Stimulated activated naive CD8-positive, alpha-beta T cell treated with anti-CD3 and anti-CD28 coated beads, Interleukin-15, Interleukin-2, amounts not matched to agents 100 ng/mL and 50 ng/mL, for 24 hours (primary cell): Measurements from ENCODE around the gene SOX13.

Experiments used
- H3K27ac Mint-ChIP-seq: one replicate; pipeline ENCODE4 v1.8.0; 2021; ENCODE audit warnings: mild to moderate bottlenecking, mixed read lengths
- H3K27me3 Mint-ChIP-seq: one replicate; pipeline ENCODE4 v1.8.0; 2021; ENCODE audit warnings: mixed read lengths
- H3K36me3 Mint-ChIP-seq: one replicate; pipeline ENCODE4 v1.8.0; 2021; ENCODE audit warnings: low read depth, mixed read lengths
- H3K4me1 Mint-ChIP-seq: one replicate; pipeline ENCODE4 v1.8.0; 2021; ENCODE audit warnings: low read depth, mixed read lengths
- H3K4me3 Mint-ChIP-seq: one replicate; pipeline ENCODE4 v1.8.0; 2021; ENCODE audit warnings: mild to moderate bottlenecking, mixed read lengths
- H3K9me3 Mint-ChIP-seq: one replicate; pipeline ENCODE4 v1.8.0; 2021; ENCODE audit warnings: mixed read lengths

SOX13 gene

GRCh38 chr1:204075139-204075521 lies 2.2 kb downstream of the SOX13 start:
- Mint-ChIP-seq H3K36me3 (no peaks in the 10 kb centered on the region), H3K27me3 (peaks cover 67% of the 10 kb centered on the region), H3K4me3 (peak overlapping the region; percentile 78), H3K4me1 (peaks cover 27% of the 10 kb centered on the region), H3K27ac (no peak overlapping the region), H3K9me3 (no peaks in the 10 kb centered on the region)

DNA sequence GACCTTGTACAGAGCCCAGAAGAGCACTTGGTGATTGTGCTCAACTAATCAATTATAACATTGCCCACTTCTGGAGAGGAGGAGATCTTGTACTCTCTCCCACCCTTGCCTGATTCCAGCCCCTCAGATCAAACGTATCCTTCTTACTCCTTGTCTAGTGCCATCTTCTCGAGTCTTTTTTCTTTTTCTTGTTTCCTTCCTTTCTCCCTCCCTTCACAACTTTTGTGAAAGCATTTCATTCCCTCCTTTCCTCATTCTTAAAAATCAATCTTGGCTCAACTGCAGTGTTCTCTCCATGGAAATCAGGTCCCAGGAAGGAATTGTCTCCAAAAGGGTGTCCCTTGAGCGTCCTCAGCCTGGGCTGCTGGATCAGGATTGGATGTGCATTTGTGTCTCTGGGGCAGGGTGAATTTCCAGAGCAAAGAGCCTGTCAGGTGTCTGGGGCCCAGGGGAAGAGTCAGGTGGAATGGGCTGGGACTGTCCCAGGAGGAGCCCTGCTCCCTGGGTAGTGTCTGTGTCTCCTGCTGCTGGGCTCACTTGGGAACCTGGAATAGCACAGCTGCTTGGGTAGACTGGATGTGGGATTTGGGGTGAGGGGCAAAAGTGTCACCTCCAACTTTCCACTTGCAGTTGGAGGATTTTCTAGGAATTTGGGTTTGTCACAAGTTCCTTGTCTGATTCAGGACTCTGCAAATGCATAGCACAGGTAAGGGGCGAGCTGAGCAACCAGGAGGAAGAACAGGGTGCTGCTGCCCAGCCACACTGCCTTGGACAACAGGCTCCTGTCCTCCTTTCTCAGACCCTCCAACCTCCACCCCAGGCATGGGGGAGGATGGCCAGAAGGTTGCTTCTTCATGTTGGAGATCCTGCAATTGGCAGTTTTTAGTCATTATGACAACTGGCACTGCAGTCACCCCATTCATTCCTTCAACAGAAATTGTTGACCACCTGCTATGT lies 3.3 kb downstream of the SOX13 start:
- Mint-ChIP-seq H3K27me3 (peaks cover 65% of the 10 kb centered on the region), H3K36me3 (no peaks in the 10 kb centered on the region), H3K4me3 (no peak overlapping the region), H3K9me3 (no peaks in the 10 kb centered on the region), H3K4me1 (peaks cover 27% of the 10 kb centered on the region), H3K27ac (peak overlapping the region; percentile 17)

DNA sequence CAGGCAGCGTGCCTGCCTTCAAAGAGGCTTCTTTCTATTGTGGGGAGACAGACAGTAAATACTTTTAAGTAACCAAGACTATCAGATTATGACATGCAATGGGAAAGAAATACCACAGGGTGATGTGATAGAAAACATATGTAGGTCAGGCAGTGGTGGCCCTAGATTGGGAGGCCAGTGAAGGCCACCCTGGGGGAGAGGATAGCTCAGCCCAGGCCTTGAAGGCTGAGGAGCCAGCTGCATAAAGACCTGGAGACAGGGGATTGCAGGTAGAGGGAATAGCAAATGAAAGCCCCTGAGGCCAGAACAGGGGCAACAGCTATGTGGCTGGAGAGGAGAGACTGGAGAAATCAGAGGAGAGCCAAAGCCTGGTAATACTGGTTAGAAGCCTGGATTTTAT lies 4.0 kb downstream of the SOX13 start:
- Mint-ChIP-seq H3K4me1 (peaks cover 27% of the 10 kb centered on the region), H3K27ac (no peak overlapping the region), H3K9me3 (no peaks in the 10 kb centered on the region), H3K27me3 (peaks cover 60% of the 10 kb centered on the region), H3K4me3 (no peak overlapping the region), H3K36me3 (no peaks in the 10 kb centered on the region)

DNA sequence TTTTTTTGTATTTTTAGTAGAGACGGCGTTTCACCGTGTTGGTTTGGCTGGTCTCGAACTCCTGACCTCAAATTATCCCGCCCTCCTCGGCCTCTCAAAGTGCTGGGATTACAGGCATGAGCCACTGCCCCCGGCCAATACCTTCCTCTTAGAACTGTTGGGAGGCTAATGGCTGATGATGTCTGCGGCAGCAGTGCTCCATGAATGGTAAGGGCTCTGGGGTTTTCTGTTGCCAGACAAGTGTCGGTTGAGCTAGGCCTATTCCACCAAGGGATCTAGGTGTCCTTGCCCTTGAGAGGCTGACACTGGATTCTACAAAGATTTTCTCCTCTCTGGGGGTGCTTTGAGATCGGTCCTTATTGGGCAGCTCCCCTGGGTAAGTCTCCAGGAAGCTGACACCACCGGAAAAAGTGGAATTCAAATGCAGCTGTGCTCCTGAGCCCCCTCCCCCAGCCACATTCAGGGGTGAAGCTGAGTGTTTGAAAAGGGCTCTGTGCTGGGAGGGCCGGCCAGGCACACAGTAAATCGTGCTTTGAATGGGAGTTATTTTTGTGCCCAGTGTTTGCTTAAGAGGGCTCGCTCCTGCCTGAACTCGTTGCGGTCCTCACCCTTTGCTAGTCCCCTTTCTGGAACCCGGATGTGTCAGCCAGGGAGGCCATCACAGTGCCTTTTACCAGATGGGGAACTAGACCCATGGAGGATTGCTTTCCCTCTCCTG lies 5.2 kb downstream of the SOX13 start:
- H3K36me3 Mint-ChIP-seq = no peaks in the 10 kb centered on the region
- H3K4me1 Mint-ChIP-seq = peaks cover 27% of the 10 kb centered on the region
- peaks cover 52% of the 10 kb centered on the region for H3K27me3 Mint-ChIP-seq
- H3K27ac Mint-ChIP-seq = no peak overlapping the region
- H3K9me3 Mint-ChIP-seq = no peaks in the 10 kb centered on the region
- no peak overlapping the region for H3K4me3 Mint-ChIP-seq

DNA sequence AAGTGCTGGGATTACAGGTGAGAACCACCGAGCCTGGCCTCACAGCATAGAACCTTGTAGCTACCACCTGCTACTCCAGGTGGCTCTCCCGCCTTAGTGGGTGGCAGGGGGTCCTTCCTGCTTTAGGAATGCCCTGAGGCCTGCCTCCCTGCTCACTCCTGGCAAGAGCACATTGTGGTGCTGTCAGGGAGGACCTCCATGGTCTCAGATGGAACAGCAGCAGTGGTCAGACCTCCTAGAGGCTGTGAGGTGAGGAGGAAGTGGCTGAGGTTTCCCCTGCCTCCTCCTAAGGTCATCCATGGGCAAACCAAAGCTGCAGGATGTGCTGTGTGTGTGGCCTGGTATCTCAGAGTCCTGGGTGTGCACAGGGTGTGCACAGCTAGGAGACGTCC lies 6.7 kb downstream of the SOX13 start:
- H3K4me3 Mint-ChIP-seq = no peak overlapping the region
- H3K27ac Mint-ChIP-seq = no peak overlapping the region
- H3K4me1 Mint-ChIP-seq = peaks cover 17% of the 10 kb centered on the region
- no peaks in the 10 kb centered on the region for H3K36me3 Mint-ChIP-seq
- no peaks in the 10 kb centered on the region for H3K9me3 Mint-ChIP-seq
- H3K27me3 Mint-ChIP-seq = peaks cover 44% of the 10 kb centered on the region

DNA sequence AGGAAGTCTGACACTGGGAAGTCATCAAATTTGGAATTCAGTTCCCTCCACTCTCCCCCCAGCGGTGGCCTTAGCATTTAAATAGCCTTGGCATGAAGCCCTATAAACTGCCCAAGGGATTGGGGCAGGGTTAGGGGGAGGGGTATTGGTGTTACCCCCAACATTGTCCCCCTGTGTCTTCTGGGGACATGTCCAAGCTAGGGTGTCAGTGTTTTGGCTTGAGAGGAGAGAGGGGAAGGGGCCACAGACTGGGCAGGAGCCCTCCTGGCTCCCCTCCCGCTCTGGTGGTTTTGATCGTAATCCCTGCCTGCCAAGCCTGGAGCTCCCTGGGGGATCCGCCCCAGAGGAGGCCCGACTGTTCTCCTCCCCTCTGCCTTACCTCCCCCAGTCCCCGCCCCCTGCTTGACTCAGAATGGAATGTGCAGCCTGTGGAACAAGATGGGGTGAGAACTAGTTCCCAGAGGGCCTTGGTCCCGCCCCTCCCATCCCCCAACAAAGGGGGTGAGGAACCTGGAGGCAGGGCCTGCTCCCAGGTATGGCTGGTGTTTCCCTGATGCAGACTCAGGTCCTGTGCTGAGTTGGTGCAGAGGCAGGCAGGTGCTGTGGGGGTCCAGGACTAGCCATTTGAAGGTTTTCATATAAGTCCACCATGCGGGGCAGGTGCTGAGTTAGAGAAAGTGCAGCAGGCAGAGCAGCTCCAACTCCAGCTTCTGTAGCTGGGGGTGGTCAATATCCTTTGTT lies 7.4 kb downstream of the SOX13 start:
- Mint-ChIP-seq H3K36me3 (no peaks in the 10 kb centered on the region), H3K27me3 (peaks cover 36% of the 10 kb centered on the region), H3K4me3 (no peak overlapping the region), H3K9me3 (no peaks in the 10 kb centered on the region), H3K27ac (no peak overlapping the region), H3K4me1 (peaks cover 10% of the 10 kb centered on the region)

DNA sequence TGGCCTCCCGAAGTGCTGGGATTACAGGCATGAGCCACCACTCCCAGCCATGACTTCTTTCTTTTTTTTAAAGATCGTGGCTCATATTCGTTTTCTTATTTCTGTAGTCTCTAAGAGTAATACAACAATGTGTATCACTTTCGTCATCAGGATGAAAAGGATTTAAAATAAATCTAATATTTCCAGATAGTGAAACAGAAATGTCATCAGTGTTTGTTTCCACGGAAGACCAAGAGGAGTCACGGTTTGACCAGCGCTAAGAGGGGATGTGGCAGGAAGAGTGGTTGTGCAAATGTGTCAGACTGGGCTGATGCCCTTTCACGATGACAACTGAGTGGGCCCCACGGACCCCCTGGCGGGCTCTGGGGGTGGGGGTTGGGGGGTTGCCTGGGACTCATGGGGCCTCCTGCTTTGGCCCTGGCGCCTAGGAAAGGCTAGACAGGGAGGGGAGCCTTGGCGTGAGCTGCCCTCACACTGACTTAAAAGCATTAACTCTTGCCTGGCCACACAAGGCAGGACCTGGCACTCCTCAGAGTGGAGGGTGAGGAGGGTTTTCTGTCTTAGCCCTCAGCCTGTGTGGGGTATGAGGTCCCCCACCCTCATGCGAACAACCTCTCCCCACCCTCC lies 8.4 kb downstream of the SOX13 start:
- Mint-ChIP-seq H3K36me3 (no peaks in the 10 kb centered on the region), H3K27ac (no peak overlapping the region), H3K27me3 (peaks cover 27% of the 10 kb centered on the region), H3K9me3 (no peaks in the 10 kb centered on the region), H3K4me3 (no peak overlapping the region), H3K4me1 (peaks cover 3% of the 10 kb centered on the region)

DNA sequence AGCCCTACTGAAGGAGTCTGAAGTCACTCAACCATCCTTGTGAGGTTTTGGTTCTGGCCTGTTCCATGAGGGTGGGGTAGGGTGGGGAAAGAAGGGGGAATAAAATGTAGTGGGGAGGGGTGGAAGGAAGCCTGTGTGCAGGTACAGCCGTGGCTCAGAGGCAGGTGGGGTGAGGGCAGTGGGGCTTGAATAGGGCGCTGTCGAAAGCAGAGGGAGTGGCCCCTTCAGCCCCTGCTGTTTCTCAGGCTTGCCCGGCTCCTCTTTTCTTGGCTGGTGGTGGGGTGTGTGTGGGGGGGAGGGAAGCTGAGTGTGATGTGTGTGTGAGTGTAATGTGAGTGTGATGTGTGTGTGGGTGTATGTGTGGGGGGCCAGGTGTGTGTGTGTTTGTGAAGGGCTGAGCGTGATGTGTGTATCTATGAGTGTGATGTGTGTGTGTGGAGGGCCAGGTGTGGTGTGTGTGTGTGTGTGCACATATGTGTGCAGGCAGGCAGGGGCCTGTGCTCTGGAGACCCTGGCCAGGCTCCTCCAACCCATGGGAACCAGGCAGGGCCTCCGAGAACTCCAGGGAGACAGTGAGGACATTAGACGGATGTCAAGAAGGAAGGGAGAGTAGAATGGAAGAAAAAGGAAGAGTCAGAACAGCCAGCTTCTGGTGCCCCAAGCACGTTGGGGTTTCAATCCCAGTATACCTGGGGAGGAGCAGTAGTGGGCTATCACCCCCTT lies 9.0 kb downstream of the SOX13 start:
- Mint-ChIP-seq H3K27ac (no peak overlapping the region), H3K4me3 (no peak overlapping the region), H3K36me3 (no peaks in the 10 kb centered on the region), H3K9me3 (no peaks in the 10 kb centered on the region), H3K27me3 (peaks cover 20% of the 10 kb centered on the region), H3K4me1 (peaks cover 3% of the 10 kb centered on the region)

GRCh38 chr1:204083491-204083890 lies 10.6 kb downstream of the SOX13 start:
- peaks cover 8% of the 10 kb centered on the region for H3K27me3 Mint-ChIP-seq
- H3K27ac Mint-ChIP-seq = no peak overlapping the region
- no peaks in the 10 kb centered on the region for H3K9me3 Mint-ChIP-seq
- peaks cover 3% of the 10 kb centered on the region for H3K4me1 Mint-ChIP-seq
- H3K4me3 Mint-ChIP-seq = no peak overlapping the region
- no peaks in the 10 kb centered on the region for H3K36me3 Mint-ChIP-seq

DNA sequence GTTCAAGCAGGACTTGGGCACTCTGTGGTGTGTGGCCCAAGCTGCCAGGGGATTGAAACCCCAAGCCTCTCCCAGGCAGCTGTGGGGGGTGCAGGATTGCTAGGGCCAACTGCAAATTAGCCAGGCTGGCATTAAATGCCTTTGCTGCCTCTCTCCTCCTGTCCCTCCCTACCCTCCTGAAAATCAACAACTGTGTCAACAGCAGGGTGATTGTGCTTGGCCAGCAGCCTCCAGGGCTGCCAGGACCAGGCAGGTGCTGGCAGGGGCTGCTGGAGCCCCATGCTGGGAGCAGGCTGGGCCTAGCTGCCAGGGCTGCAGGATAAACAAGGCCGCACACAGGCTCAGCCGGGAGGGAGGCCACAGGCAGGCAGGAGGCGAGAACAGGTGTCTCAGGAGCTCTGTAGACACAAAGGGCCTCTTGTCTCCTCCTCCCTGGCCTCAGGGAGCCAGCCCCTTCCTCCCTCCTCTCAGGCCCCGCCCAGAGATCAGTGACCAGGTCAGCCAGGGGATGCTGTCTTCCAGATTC lies 11.4 kb downstream of the SOX13 start:
- no peak overlapping the region for H3K4me3 Mint-ChIP-seq
- H3K9me3 Mint-ChIP-seq = no peaks in the 10 kb centered on the region
- peaks cover 3% of the 10 kb centered on the region for H3K4me1 Mint-ChIP-seq
- no peak overlapping the region for H3K27ac Mint-ChIP-seq
- H3K27me3 Mint-ChIP-seq = peaks cover 6% of the 10 kb centered on the region
- H3K36me3 Mint-ChIP-seq = no peaks in the 10 kb centered on the region

GRCh38 chr1:204085876-204086275 lies 13.0 kb downstream of the SOX13 start:
- Mint-ChIP-seq H3K4me1 (no peaks in the 10 kb centered on the region), H3K36me3 (no peaks in the 10 kb centered on the region), H3K27me3 (peaks cover 6% of the 10 kb centered on the region), H3K27ac (no peak overlapping the region), H3K4me3 (no peak overlapping the region), H3K9me3 (no peaks in the 10 kb centered on the region)

- H3K4me3 Mint-ChIP-seq = no peak overlapping the region
- no peak overlapping the region for H3K27ac Mint-ChIP-seq
- no peaks in the 10 kb centered on the region for H3K27me3 Mint-ChIP-seq
- no peaks in the 10 kb centered on the region for H3K36me3 Mint-ChIP-seq
- no peaks in the 10 kb centered on the region for H3K9me3 Mint-ChIP-seq
- H3K4me1 Mint-ChIP-seq = no peaks in the 10 kb centered on the region
Observed at GRCh38 chr1:204087181-204087892, 14.4 kb downstream of the SOX13 start.

GRCh38 chr1:204087893-204088528 lies 15.1 kb downstream of the SOX13 start:
- Mint-ChIP-seq H3K36me3 (no peaks in the 10 kb centered on the region), H3K9me3 (no peaks in the 10 kb centered on the region), H3K27me3 (no peaks in the 10 kb centered on the region), H3K27ac (no peak overlapping the region), H3K4me1 (peaks cover under 1% of the 10 kb centered on the region), H3K4me3 (no peak overlapping the region)
